Measurements from ENCODE around the gene HS1BP3. TPM values are rescaled to one million over a fixed set of nuclear protein-coding genes. Genes with fewer than 3 reads are reported as not detected.

Gene HS1BP3
- total and polyA plus RNA-seq, 9 of the 15 experiments (the other 6 are each of a cell fraction or from before 2014, with no cell fraction given) = 0.41 to 8.3 (median 5.9) TPM

GRCh38 chr2:20576598-20577115, 74.2 kb downstream of the HS1BP3 start (continued):
- TF ChIP-seq MEF2D (tag; conservative IDR thresholded peaks at IDR 0.05; ENCODE audit: low read depth) (peak; percentile 71; the same call in 1 of the 2 replicates), MECOM (CRISPR knock-in tag; IDR thresholded peaks at IDR 0.05) (no peak), PKNOX1 (IDR thresholded peaks at IDR 0.05) (peak; percentile 21; the same call in 1 of the 2 replicates), FOXA3 (CRISPR knock-in tag; conservative IDR thresholded peaks at IDR 0.05 in 1 of 2, IDR thresholded peaks at IDR 0.05 in 1 of 2) (peak in 1 of 2 experiments; percentile 29; a peak in 1 of 4 replicates), MTA3 (IDR thresholded peaks at IDR 0.05; ENCODE audit: borderline replicate concordance) (peak; percentile 32; the same call in 1 of the 2 replicates), LEF1 (IDR thresholded peaks at IDR 0.05) (peak; percentile 42; the same call in 1 of the 2 replicates), NBN (IDR thresholded peaks at IDR 0.05; ENCODE audit: low read depth) (no peak), NR2C1 (IDR thresholded peaks at IDR 0.05) (no peak), NR2C1 (tag; IDR thresholded peaks at IDR 0.05) (peak; percentile 65; the same call in 1 of the 2 replicates), OTX1 (CRISPR knock-in tag; IDR thresholded peaks at IDR 0.05) (no peak), C11orf30 (IDR thresholded peaks at IDR 0.05; ENCODE audit: low read depth) (no peak), PCBP2 (IDR thresholded peaks at IDR 0.05; ENCODE audit: low read depth, low read length, poor library complexity, severe bottlenecking) (no peak), MAFG (tag; conservative IDR thresholded peaks at IDR 0.05) (no peak)
- TF ChIP-seq, protein P1, sequence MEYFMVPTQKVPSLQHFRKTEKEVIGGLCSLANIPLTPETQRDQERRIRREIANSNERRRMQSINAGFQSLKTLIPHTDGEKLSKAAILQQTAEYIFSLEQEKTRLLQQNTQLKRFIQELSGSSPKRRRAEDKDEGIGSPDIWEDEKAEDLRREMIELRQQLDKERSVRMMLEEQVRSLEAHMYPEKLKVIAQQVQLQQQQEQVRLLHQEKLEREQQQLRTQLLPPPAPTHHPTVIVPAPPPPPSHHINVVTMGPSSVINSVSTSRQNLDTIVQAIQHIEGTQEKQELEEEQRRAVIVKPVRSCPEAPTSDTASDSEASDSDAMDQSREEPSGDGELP (CRISPR knock-in tag; IDR thresholded peaks at IDR 0.05; ENCODE audit: borderline replicate concordance) = no peak
- TF ChIP-seq, protein P2, sequence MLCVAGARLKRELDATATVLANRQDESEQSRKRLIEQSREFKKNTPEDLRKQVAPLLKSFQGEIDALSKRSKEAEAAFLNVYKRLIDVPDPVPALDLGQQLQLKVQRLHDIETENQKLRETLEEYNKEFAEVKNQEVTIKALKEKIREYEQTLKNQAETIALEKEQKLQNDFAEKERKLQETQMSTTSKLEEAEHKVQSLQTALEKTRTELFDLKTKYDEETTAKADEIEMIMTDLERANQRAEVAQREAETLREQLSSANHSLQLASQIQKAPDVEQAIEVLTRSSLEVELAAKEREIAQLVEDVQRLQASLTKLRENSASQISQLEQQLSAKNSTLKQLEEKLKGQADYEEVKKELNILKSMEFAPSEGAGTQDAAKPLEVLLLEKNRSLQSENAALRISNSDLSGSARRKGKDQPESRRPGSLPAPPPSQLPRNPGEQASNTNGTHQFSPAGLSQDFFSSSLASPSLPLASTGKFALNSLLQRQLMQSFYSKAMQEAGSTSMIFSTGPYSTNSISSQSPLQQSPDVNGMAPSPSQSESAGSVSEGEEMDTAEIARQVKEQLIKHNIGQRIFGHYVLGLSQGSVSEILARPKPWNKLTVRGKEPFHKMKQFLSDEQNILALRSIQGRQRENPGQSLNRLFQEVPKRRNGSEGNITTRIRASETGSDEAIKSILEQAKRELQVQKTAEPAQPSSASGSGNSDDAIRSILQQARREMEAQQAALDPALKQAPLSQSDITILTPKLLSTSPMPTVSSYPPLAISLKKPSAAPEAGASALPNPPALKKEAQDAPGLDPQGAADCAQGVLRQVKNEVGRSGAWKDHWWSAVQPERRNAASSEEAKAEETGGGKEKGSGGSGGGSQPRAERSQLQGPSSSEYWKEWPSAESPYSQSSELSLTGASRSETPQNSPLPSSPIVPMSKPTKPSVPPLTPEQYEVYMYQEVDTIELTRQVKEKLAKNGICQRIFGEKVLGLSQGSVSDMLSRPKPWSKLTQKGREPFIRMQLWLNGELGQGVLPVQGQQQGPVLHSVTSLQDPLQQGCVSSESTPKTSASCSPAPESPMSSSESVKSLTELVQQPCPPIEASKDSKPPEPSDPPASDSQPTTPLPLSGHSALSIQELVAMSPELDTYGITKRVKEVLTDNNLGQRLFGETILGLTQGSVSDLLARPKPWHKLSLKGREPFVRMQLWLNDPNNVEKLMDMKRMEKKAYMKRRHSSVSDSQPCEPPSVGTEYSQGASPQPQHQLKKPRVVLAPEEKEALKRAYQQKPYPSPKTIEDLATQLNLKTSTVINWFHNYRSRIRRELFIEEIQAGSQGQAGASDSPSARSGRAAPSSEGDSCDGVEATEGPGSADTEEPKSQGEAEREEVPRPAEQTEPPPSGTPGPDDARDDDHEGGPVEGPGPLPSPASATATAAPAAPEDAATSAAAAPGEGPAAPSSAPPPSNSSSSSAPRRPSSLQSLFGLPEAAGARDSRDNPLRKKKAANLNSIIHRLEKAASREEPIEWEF (CRISPR knock-in tag; IDR thresholded peaks at IDR 0.05) = 0 out of 2 replicates have a peak, but pooled peaks have one; percentile 40
